Natural killer cell (primary cell): ENCODE measurements around the gene IL1RL1. TPM values are rescaled to one million over a fixed set of nuclear protein-coding genes. Genes with fewer than 3 reads are reported as not detected.

Experiments
- ATAC-seq, 3 donors: fragments of 150-1000 bp in 2 of 3; fragments of 200-7000 bp in 1 of 3; cut with Tn5 transposase; 1 replicate in 1 of 3; 2 replicates in 2 of 3; pipeline ENCODE4 v1.10.0; 2021; ENCODE audit warnings: mild to moderate bottlenecking in 2 of 3, moderate library complexity in 2 of 3
- DNase-seq, 2 donors: peaks; one replicate each; pipeline versions ENCODE4 v3.0.0 to v3.0.0-alpha.2; 2013 to 2021; ENCODE audit warnings: mixed read lengths in 1 of 2
- H3K27ac ChIP-seq: one replicate; pipeline ENCODE4 v1.5.1; 2013; ENCODE audit warnings: mild to moderate bottlenecking, low read length
- H3K27me3 ChIP-seq: one replicate; pipeline ENCODE4 v1.6.1; 2013; ENCODE audit warnings: low read length; ENCODE audit not compliant: control insufficient read depth, insufficient read depth
- H3K36me3 ChIP-seq: one replicate; pipeline ENCODE4 v1.6.1; 2013; ENCODE audit warnings: low read length; ENCODE audit not compliant: control insufficient read depth, insufficient read depth
- H3K4me1 ChIP-seq: one replicate; pipeline ENCODE4 v1.6.1; 2013; ENCODE audit warnings: low read length; ENCODE audit not compliant: control insufficient read depth, insufficient read depth
- H3K4me3 ChIP-seq: one replicate; pipeline ENCODE4 v1.5.1; 2013; ENCODE audit warnings: low read length
- H3K9me3 ChIP-seq: one replicate; pipeline ENCODE4 v1.6.1; 2013; ENCODE audit warnings: low read length; ENCODE audit not compliant: control insufficient read depth, insufficient read depth
- H3K27ac Mint-ChIP-seq, 2 donors: one replicate each; pipeline ENCODE4 v1.8.0; 2022; ENCODE audit warnings: mild to moderate bottlenecking in 2 of 2, mixed read lengths in 2 of 2, moderate library complexity in 1 of 2
- H3K27me3 Mint-ChIP-seq, 2 donors: one replicate each; pipeline ENCODE4 v1.8.0; 2022; ENCODE audit warnings: low read depth in 2 of 2, mixed read lengths in 2 of 2
- H3K36me3 Mint-ChIP-seq: one replicate; pipeline ENCODE4 v1.8.0; 2022; ENCODE audit warnings: mixed read lengths
- H3K4me1 Mint-ChIP-seq, 2 donors: one replicate each; pipeline ENCODE4 v1.8.0; 2022; ENCODE audit warnings: mixed read lengths in 2 of 2
- H3K4me3 Mint-ChIP-seq: one replicate; pipeline ENCODE4 v1.8.0; 2022; ENCODE audit warnings: mild to moderate bottlenecking, moderate library complexity, mixed read lengths
- H3K9me3 Mint-ChIP-seq, 2 donors: one replicate each; pipeline ENCODE4 v1.8.0; 2022; ENCODE audit warnings: mixed read lengths in 2 of 2
- WGBS: methylation state at CpG from one replicate; pipeline ENCODE4 v1.1.7; 2013; ENCODE audit warnings: missing lambda C conversion rate; ENCODE audit not compliant: insufficient coverage; 5-methylcytosine and 5-hydroxymethylcytosine counted together
- intact Hi-C: fragments of 100-400 bp; cut with micrococcal nuclease; formaldehyde crosslinking; loops from one replicate; pipeline ENCODE4 v1.14.2; 2022
- total RNA-seq, 4 donors: library from RNA; stranded (reverse); fragments of 120-200 nt in 1 of 4; gene quantifications; one replicate each; pipeline versions ENCODE4 v1.2.3 to v1.2.4, GENCODE V29; 2013 to 2022
- TF ChIP-seq, protein P1 (sequence below): fragments of 200-600 bp; IDR thresholded peaks from one replicate; pipeline ENCODE4 v1.8.0; 2022; ENCODE audit warnings: antibody characterized with exemption

IL1RL1 gene
- total RNA-seq, 3 donors from 2014 or later (not counting 1 experiment from before 2014, with no cell fraction given) = 0.49 to 68.1 (median 2.2) TPM

- H3K9me3 ChIP-seq = no peaks in the 10 kb centered on the region
- Mint-ChIP-seq H3K4me3 (peak overlapping the region; percentile 11), H3K4me1 (peaks cover 25 to 36% of the 10 kb centered on the region in 2 donors), H3K27ac (no peak overlapping the region), H3K9me3 (no peaks in the 10 kb centered on the region), H3K36me3 (no peaks in the 10 kb centered on the region), H3K27me3 (peaks cover 0 to 12% of the 10 kb centered on the region in 2 donors)
- no peak overlapping the region for H3K27ac ChIP-seq
- TF ChIP-seq, protein P1, sequence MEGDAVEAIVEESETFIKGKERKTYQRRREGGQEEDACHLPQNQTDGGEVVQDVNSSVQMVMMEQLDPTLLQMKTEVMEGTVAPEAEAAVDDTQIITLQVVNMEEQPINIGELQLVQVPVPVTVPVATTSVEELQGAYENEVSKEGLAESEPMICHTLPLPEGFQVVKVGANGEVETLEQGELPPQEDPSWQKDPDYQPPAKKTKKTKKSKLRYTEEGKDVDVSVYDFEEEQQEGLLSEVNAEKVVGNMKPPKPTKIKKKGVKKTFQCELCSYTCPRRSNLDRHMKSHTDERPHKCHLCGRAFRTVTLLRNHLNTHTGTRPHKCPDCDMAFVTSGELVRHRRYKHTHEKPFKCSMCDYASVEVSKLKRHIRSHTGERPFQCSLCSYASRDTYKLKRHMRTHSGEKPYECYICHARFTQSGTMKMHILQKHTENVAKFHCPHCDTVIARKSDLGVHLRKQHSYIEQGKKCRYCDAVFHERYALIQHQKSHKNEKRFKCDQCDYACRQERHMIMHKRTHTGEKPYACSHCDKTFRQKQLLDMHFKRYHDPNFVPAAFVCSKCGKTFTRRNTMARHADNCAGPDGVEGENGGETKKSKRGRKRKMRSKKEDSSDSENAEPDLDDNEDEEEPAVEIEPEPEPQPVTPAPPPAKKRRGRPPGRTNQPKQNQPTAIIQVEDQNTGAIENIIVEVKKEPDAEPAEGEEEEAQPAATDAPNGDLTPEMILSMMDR = no peak
- no peaks in the 10 kb centered on the region for H3K36me3 ChIP-seq
- WGBS = 8% methylated on average over 4 of the region's 5 CpGs
- DNase-seq (peak in 1 of 2 donors; percentile 46), ATAC-seq (peak in 2 of 3 donors; percentile 69 to 75)
- peaks cover 18% of the 10 kb centered on the region for H3K4me1 ChIP-seq
- intact Hi-C loops = no loop called here
- no peaks in the 10 kb centered on the region for H3K27me3 ChIP-seq
- no peak overlapping the region for H3K4me3 ChIP-seq
Measured at GRCh38 chr2:102271844-102272243, 39.5 kb upstream of the IL1RL1 start.

GRCh38 chr2:102273619-102274211 lies 37.6 kb upstream of the IL1RL1 start:
- no peak overlapping the region for H3K4me3 Mint-ChIP-seq
- Histone ChIP-seq H3K36me3 (no peaks in the 10 kb centered on the region), H3K27me3 (no peaks in the 10 kb centered on the region)

DNA sequence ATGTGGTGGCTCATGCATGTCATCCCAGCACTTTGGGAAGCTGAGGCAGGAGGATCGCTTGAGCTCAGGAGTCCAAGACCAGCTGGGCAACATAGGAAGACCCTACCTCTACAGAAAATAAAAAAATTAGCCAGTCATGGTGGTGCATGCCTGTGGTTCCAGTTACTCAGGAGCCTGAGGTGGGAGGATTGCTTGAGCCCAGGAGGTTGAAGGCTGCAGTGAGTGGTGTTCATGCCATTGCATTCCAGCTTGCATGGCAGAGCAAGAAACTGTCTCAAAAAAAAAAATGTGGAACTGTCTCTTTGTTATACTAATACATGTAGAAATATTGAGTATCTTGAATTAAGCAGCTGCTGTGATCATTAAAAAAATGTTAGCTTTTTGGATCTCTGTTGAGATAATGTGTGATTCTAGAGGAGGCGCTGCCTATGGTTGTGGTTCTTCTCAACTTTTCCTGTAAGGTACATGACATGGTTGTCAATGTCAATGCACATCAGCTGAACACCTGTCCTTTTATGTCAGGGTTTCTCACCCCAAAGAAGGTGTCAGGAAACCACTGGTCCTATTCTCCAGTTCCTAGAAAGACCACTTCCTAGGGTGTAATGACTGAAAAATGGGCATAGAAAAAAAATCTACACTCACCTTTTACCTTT lies 34.7 kb upstream of the IL1RL1 start:
- intact Hi-C loops = no loop called here
- WGBS = 55% methylated on average over 2 of the region's 2 CpGs

More at GRCh38 chr2:102273619-102274211, 37.6 kb upstream of the IL1RL1 start:
- peaks cover 0 to 12% of the 10 kb centered on the region in 2 donors for H3K27me3 Mint-ChIP-seq
- Histone ChIP-seq H3K4me1 (peaks cover 33% of the 10 kb centered on the region), H3K27ac (no peak overlapping the region), H3K9me3 (no peaks in the 10 kb centered on the region), H3K4me3 (no peak overlapping the region)
- no peak overlapping the region for H3K27ac Mint-ChIP-seq
- TF ChIP-seq, protein P1 = no peak
- no peaks in the 10 kb centered on the region for H3K9me3 Mint-ChIP-seq
- H3K4me1 Mint-ChIP-seq = peaks cover 44 to 55% of the 10 kb centered on the region in 2 donors
- no peak for DNase-seq
- intact Hi-C loops = no loop called here
- no peak for ATAC-seq
- 84% methylated on average over 6 of the region's 6 CpGs for WGBS
- no peaks in the 10 kb centered on the region for H3K36me3 Mint-ChIP-seq

More for the DNA sequence above, 34.7 kb upstream of the IL1RL1 start:
- no peaks in the 10 kb centered on the region for H3K9me3 ChIP-seq
- no peak overlapping the region for H3K4me3 ChIP-seq
- ATAC-seq (peak in 2 of 3 donors; percentile 31 to 64), DNase-seq (peak in 1 of 2 donors; percentile 19)
- H3K27me3 ChIP-seq = no peaks in the 10 kb centered on the region
- Mint-ChIP-seq H3K27ac (no peak overlapping the region), H3K27me3 (peaks cover 0 to 4% of the 10 kb centered on the region in 2 donors), H3K9me3 (no peaks in the 10 kb centered on the region), H3K36me3 (no peaks in the 10 kb centered on the region), H3K4me3 (peak overlapping the region; percentile 55), H3K4me1 (peaks cover 45 to 49% of the 10 kb centered on the region in 2 donors)
- H3K27ac ChIP-seq = no peak overlapping the region
- H3K36me3 ChIP-seq = no peaks in the 10 kb centered on the region
- TF ChIP-seq, protein P1 = no peak
- peaks cover 35% of the 10 kb centered on the region for H3K4me1 ChIP-seq
